A172 (cell line): ENCODE results near the gene ART4. TPM values are rescaled to one million over a fixed set of nuclear protein-coding genes. Genes with fewer than 3 reads are reported as not detected.

Experiments used
- DNase-seq: peaks from one replicate; pipeline ENCODE4 v3.0.0-alpha.2; 2015; ENCODE audit warnings: low spot score
- total RNA-seq: library from RNA; depleted of rRNA; stranded (reverse); fragments of >200 nt; shearing (Covaris generic); gene quantifications from 2 replicates; pipeline ENCODE4 v1.2.3, GENCODE V29; 2014; rRNA removed

ART4 gene
- total RNA-seq, 1 experiment from 2014 or later: not detected

GRCh38 chr12:14811486-14811885, 31.8 kb downstream of the ART4 start:
- DNase-seq: no peak

GRCh38 chr12:14810953-14811483, 32.3 kb downstream of the ART4 start:
- peak; percentile 22 for DNase-seq

- no peak for DNase-seq
These were observed 33.0 kb downstream of the ART4 start for GRCh38 chr12:14810167-14810952.

- DNase-seq: no peak
These were observed 39.5 kb downstream of the ART4 start for GRCh38 chr12:14803830-14804160.

- DNase-seq: peak; percentile 97
These were observed 40.1 kb downstream of the ART4 start, which contains the start of the genes C12orf60 and WBP11 for GRCh38 chr12:14803011-14803829. TSS of gene C12orf60 (plus strand) at chr12:14803670. CDS start at chr12:14822936, 19,266 bp downstream. TSS of gene WBP11 (minus strand) at chr12:14803478. CDS start at chr12:14801383, 2,095 bp downstream.

GRCh38 chr12:14802721-14803010, 40.7 kb downstream of the ART4 start:
- no peak for DNase-seq

GRCh38 chr12:14802247-14802646, 41.1 kb downstream of the ART4 start:
- DNase-seq: no peak

GRCh38 chr12:14795028-14795448, 48.3 kb downstream of the ART4 start:
- no peak for DNase-seq

- DNase-seq: no peak
These were observed 57.8 kb downstream of the ART4 start for GRCh38 chr12:14785568-14785967.

GRCh38 chr12:14784471-14784870, 58.9 kb downstream of the ART4 start:
- no peak for DNase-seq

GRCh38 chr12:14782756-14783155, 60.6 kb downstream of the ART4 start:
- no peak for DNase-seq

GRCh38 chr12:14781563-14781962, 61.8 kb downstream of the ART4 start:
- no peak for DNase-seq

GRCh38 chr12:14780859-14781258, 62.5 kb downstream of the ART4 start:
- no peak for DNase-seq

GRCh38 chr12:14779834-14780233, 63.5 kb downstream of the ART4 start:
- DNase-seq: no peak

GRCh38 chr12:14777271-14777670, 66.1 kb downstream of the ART4 start:
- no peak for DNase-seq

- no peak for DNase-seq
These were observed 66.9 kb downstream of the ART4 start for GRCh38 chr12:14776236-14776961.

- DNase-seq: no peak
These were observed 67.7 kb downstream of the ART4 start for GRCh38 chr12:14775636-14775980.

Other genes starting within 250 kb of the ART4 start
- not detected in 2 replicates for gene GUCY2C, start 146.9 kb downstream of the ART4 start, total RNA-seq
- 7.8 and 10.6 TPM in 2 replicates for gene WBP11, start 40.0 kb downstream of the ART4 start, total RNA-seq
- gene C12orf60, start 39.9 kb downstream of the ART4 start, total RNA-seq: 0.05 and 1.0 TPM in 2 replicates
- gene SMCO3, start 29.3 kb downstream of the ART4 start, total RNA-seq: not detected in 2 replicates
- 0.09 TPM in 1 of 2 replicates, not detected in the other for gene MGP, start 42.3 kb upstream of the ART4 start, total RNA-seq
- not detected in 2 replicates for gene ERP27, start 95.0 kb upstream of the ART4 start, total RNA-seq
- 2.7 and 11.1 TPM in 2 replicates for gene ARHGDIB, start 118.1 kb upstream of the ART4 start, total RNA-seq
- gene PDE6H, start 129.5 kb upstream of the ART4 start, total RNA-seq: not detected in 2 replicates